HG02852 (cell line): ENCODE measurements around the gene CEACAM16.
A peak's percentile ranks its signal among the peaks of the same experiment; 100 is the strongest.
"Not testable (repeated sequence)": the region's sequence is repeated elsewhere in the genome, so short reads cannot be mapped to it uniquely, and the experiment has no call there.

Experiments
- ATAC-seq: cut with Tn5 transposase; IDR thresholded peaks from one replicate; pipeline ENCODE4 v1.9.1; 2021; ENCODE audit warnings: mild to moderate bottlenecking, moderate library complexity; ENCODE audit not compliant: unreplicated experiment

CEACAM16 gene

GRCh38 chr19:44675521-44675920 lies 23.4 kb upstream of the CEACAM16 start:
- no peak for ATAC-seq

- no peak for ATAC-seq
These were observed 21.7 kb upstream of the CEACAM16 start for GRCh38 chr19:44677019-44677811.

DNA sequence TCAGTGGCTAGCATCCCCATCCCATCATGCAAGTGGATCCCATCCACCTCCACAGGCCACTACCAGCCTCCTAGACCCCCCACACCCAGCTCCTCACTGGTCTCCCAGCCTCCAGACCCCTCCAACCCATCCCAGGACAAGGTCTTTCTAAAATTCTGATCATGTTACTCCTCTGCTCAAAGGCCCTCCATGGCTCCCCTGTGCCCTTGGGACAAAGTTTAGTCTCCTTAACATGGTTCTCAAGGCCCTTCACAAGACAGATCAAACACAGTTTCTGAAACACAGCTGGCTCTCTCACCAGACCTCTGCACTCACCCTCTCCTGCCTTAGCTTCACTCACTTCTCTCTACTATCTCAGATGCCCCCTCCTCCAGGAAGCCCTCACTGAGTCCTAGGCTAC lies 18.4 kb upstream of the CEACAM16 start:
- no peak for ATAC-seq

DNA sequence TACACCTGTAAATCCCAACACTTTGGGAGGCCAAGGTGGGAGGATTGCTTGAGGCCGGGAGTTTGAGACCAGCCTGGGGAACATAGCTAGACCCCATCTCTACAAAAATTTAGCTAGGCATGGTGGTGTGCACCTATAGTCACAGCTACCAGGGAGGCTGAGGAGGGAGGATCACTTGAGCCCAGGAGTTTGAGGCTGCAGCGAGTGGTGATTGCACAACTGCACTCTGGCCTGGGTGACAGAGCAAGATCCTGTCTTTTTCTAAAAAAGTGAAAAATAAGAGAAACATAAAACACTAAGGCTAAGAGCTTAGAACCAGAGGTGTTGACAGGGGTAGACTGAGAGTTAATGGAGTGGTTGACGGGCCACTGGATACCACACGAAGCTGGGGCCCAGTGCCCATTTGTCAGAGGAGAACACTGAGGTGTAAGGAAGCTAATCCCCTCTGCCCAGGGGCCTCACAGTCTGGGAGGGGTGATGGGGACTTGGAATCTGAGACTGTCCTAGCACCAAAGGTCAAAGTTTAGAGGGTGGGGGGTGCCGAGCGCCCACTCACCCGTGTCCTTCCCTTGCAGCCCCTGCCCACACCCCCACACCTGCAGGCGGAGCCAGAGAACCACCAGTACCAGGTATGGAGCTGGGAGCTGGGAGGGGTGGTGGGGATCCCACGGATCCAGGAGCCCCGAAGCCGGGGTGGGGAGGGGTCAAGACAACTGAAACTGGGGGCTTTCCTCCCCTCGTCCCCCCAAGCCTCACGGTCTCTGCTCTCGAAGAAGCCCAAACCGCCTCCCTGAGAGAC lies 16.8 kb upstream of the CEACAM16 start:
- ATAC-seq = no peak

GRCh38 chr19:44682807-44683206 lies 16.1 kb upstream of the CEACAM16 start:
- ATAC-seq = no peak

DNA sequence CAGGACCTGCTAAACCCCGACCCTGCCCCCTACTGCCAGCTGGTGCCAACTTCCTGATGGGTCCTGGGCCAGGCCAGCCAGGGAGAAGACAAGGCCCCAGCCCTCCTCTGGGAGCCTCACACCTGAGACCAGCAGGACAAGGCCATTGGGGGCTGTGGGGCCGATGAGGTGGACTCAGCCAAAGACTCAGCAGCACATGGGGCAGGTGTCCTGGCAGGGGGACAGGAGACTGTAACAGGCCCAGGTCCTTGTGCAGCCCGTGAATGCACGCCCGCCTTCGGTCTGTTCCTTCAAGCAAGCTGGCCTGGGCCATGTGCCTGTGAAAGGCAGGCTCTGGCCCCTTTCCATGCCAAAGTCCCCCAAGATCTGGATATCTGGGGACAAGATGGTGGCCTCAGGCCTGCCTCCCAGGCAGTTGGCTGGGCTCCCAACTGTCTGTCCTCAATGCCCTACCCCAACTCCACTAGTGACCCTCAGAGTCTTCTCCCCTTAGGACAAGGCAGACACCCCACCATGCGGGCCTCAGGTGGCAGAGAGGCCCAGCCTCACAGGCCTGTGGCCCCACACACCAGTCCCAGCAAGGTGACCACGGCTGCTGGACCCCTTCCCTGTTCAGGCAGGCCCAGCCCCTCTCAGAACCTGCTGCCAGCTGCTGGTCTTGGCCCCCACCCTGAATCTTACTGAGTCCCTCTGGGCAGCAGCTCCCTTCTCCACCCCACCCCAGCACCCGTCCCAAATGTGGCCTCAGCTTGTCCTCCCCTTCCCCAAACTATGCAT lies 15.3 kb upstream of the CEACAM16 start:
- no peak for ATAC-seq

DNA sequence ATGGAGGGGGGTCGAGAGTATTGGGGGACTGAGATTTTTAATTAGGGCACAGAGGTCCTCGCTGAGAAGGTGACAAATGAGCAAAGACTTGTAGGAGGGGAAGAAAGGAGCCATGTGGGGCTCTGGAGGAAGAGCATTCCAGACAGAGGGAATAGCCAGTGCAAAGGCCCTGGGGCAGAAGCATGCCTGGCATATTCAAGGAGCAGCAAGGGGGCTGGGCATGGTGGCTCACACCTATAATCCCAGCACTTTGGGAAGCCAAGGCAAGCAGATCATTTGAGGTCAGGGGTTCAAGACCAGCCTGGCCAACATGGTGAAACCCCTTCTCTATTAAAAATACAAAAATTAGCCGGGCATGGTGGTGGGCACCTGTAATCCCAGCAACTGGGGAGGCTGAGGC lies 14.6 kb upstream of the CEACAM16 start:
- ATAC-seq = not testable (repeated sequence)

- no peak for ATAC-seq
These were observed 13.8 kb upstream of the CEACAM16 start for GRCh38 chr19:44684892-44685863.

DNA sequence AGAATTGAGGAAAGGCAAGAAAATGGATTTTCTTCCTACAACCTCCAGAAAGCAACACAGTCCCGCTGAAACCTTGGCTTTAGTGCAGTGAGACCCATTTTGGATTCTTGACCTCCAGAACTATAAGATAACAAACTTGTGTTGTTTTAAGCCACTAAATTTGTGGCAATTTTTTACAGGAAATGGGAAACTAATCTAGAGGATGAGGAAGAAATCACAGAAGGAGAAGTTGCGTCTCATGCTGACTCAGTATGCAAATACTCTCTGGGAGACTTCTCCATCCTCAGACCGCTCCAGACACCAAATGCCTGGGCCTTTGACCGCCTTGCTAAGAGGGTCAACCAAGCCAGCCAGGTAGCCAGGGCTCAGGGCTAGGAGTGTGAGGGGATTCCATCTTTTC lies 13.1 kb upstream of the CEACAM16 start:
- no peak for ATAC-seq

DNA sequence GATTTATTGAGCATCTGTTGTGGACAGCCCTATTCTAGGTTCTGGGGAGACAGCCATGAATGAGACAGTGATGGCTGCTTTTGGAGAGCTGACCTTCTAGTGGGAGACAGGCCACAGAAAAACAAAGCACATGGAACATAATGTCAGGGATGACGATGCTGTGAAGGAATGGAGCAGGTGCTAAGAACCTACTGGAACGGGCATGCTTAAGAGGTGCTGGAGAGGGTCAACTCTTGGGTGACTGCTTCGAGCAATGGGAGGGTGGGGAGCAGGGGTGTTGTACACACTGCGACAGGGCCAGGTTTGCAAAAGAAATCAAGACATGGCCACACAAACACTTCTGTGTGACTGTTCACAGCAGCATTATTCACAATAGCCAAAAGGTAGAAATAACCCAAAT lies 12.1 kb upstream of the CEACAM16 start:
- ATAC-seq = no peak

DNA sequence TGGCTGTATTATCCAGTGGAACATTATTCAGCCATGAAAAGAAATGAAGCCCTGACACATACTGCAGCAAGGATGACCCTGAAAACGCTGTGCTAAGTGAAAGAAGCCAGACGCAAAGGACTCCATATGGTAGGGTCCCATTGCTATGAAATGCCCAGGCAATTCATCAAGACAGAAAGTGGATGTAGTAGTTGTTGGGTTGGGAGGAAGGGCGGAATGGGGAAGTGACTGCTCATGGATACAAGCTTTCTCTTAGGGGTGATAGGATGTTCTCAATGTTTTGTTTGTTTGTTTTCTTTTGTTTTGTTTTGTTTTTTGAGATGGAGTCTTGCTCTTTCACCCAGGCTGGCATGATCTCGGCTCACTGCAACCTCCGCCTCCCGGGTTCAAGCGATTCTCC lies 11.1 kb upstream of the CEACAM16 start:
- no peak for ATAC-seq

GRCh38 chr19:44689290-44690130 lies 9.4 kb upstream of the CEACAM16 start:
- ATAC-seq = no peak

DNA sequence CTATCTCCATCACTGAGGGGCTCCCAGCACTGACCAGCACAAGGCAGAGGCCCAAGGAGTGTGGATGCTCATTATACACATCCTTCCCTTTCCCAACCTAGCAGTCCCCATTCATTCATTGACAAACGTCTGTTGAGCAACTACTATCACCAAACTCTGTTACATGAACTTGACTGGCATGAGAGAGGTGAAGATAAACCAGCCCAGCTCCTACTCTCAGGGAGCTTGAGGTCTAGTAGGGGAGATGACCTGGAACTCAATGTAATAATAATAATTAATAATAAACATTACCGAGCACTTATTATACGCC lies 8.9 kb upstream of the CEACAM16 start:
- ATAC-seq = no peak

DNA sequence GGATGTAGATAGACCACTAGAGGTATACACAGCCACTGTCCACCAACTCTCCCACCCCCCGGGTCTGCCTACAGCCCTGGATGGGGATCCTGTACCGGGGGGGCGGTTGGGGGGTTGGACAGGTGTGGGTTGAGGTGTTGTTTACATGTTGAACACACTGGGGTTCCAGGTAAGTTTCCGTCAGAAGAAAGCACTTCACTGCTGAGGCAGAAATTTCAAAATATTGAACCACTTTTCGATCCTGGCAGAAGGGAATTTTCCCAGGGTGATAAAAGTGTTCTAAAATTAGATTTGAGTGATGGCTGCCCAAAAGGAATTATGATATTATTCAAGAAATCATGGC lies 6.6 kb upstream of the CEACAM16 start:
- peak; percentile 19 for ATAC-seq

- no peak for ATAC-seq
These were observed 4.8 kb upstream of the CEACAM16 start for GRCh38 chr19:44694184-44694579.

DNA sequence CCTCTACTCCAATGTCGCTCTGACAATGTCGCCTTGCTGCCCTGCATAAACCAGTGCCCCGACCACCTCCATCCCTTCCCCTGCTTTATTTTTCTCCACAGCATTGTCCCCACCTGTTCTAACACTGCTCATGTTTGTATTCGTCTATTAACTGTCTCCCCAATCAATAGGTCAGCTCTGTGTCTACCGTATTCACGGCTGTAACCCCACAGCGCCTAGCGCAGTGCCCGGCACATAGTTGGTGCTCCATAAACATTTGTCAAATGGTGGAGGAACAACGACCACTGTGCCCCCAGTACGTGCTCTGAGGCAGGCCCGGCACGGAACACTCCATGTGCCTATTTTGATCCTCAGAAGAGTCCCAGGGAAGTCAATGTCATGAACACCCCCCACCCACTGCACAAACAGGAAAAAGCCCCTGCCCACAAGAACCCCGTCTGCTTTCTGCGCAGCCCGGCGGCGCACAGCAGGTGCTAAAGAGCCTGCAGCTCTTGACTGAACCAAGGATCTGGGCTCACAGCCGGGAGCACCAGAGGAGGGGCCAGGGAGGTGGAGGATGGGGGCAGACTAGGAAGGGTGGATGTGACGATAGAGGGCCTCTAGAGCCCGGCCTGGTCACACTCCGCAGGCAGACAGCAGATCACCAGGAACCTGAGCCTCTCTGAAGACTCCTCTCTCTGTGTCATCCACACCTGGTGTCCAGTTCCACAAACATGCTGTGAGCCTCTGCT lies 1.8 kb upstream of the CEACAM16 start:
- ATAC-seq = no peak

- ATAC-seq = no peak
These were observed 1.3 kb upstream of the CEACAM16 start for GRCh38 chr19:44697670-44698034.

DNA sequence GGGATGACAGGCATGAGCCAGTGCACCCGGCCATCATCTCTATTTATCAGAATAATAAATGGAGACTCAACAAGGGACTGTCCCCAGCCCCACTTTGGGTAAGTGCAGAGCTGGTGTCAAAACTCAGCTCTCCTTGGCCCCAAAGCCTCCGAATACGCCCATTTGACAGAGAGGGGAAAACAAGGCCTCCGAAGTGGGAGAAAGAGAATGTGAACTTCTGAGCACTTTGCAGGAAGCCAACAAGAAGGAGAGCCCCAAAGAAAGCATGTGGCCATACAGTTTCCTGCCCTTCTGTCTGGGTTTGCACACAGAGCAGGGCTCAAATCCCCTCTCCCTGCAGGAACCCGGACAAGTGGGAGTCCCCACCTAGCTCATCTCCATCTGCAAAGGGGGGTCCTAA lies 1.6 kb downstream of the CEACAM16 start:
- no peak for ATAC-seq

- ATAC-seq = no peak
These were observed 2.3 kb downstream of the CEACAM16 start for GRCh38 chr19:44701228-44701627.
